Skeletal muscle tissue (tissue), 4 donors: ENCODE results near the gene CDX2. TPM values are rescaled to one million over a fixed set of nuclear protein-coding genes. Genes with fewer than 3 reads are reported as not detected.

Experiments
- H3K27ac ChIP-seq: one replicate; pipeline ENCODE4 v1.7.0; 2013; ENCODE audit warnings: mild to moderate bottlenecking, low read depth, low read length, inconsistent platforms
- H3K27me3 ChIP-seq, 3 donors: one replicate each; pipeline ENCODE4 v1.7.0; 2013; ENCODE audit warnings: low read length in 3 of 3; ENCODE audit not compliant: control insufficient read depth in 3 of 3, insufficient read depth in 3 of 3
- H3K36me3 ChIP-seq, 3 donors: one replicate each; pipeline ENCODE4 v1.7.0; 2013; ENCODE audit warnings: low read length in 3 of 3; ENCODE audit not compliant: control insufficient read depth in 3 of 3, insufficient read depth in 3 of 3
- H3K4me1 ChIP-seq, 3 donors: one replicate each; pipeline ENCODE4 v1.7.0; 2013; ENCODE audit warnings: low read length in 3 of 3, mild to moderate bottlenecking in 3 of 3; ENCODE audit not compliant: control insufficient read depth in 3 of 3, insufficient read depth in 3 of 3
- H3K4me3 ChIP-seq, 3 donors: one replicate each; pipeline ENCODE4 v1.7.0; 2013; ENCODE audit warnings: low read length in 3 of 3
- H3K9ac ChIP-seq, 3 donors: one replicate each; pipeline ENCODE4 v1.7.0; 2013; ENCODE audit warnings: low read length in 3 of 3, mild to moderate bottlenecking in 3 of 3, moderate library complexity in 2 of 3, low read depth in 1 of 3
- H3K9me3 ChIP-seq, 3 donors: one replicate each; pipeline ENCODE4 v1.7.0; 2013; ENCODE audit warnings: low read length in 3 of 3; ENCODE audit not compliant: control insufficient read depth in 3 of 3
- total RNA-seq: library from RNA; depleted of rRNA; stranded (reverse); fragments of >200 nt; gene quantifications from one replicate; pipeline ENCODE4 v1.2.3, GENCODE V29; 2014
- donor health status: Osteomylitis.

The CDX2 gene
- total RNA-seq, 1 donor from 2014 or later: not detected

DNA sequence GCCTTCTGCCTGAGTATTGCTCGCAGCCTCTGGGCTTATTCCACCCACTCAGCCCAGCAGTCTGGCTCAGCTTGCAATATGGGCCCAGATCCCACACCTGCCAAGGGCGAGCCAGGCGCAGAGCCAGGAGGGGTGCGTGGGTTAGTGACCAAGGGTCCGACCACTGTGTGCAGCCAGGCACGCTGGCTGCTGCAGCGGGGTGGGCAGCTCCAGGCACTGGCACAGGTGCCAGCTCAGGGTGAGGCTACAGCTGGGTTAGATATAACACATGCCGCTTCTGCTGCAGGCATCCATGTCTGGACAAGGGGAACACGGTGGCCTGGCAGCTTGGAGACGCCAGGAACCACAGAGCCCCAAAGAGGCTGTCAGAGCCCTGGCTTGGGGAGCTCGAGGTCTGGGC, 31.9 kb upstream of the CDX2 start:
- Histone ChIP-seq H3K27ac (no peak overlapping the region), H3K9ac (no peak overlapping the region), H3K27me3 (no peaks in the 10 kb centered on the region)

DNA sequence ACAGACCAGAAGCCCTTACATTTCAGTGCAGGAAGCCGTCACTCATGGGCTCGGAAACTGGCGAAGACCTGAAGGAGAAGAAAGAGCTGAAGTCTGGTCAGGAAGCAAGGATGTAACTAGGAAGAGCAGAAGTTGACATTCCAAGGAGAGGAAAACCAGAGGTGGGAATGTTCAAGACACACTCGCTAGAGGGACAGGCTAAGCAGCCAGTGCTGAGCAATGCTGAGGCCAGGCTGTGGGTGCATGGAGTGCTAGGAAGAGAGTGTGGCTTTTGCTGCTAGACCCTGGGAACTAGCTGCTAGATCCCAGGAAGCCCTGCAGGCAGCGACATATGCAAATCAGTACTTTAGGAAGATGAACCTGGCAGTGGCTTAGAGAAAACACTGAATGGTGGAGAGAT, 31.5 kb upstream of the CDX2 start:
- Histone ChIP-seq H3K27ac (no peak overlapping the region), H3K9ac (no peak overlapping the region), H3K27me3 (no peaks in the 10 kb centered on the region), H3K9me3 (no peaks in the 10 kb centered on the region), H3K4me1 (no peaks in the 10 kb centered on the region), H3K4me3 (no peak overlapping the region), H3K36me3 (no peaks in the 10 kb centered on the region)

More for the DNA sequence above, 31.9 kb upstream of the CDX2 start:
- Histone ChIP-seq H3K9me3 (no peaks in the 10 kb centered on the region), H3K36me3 (no peaks in the 10 kb centered on the region), H3K4me3 (no peak overlapping the region), H3K4me1 (no peaks in the 10 kb centered on the region)

DNA sequence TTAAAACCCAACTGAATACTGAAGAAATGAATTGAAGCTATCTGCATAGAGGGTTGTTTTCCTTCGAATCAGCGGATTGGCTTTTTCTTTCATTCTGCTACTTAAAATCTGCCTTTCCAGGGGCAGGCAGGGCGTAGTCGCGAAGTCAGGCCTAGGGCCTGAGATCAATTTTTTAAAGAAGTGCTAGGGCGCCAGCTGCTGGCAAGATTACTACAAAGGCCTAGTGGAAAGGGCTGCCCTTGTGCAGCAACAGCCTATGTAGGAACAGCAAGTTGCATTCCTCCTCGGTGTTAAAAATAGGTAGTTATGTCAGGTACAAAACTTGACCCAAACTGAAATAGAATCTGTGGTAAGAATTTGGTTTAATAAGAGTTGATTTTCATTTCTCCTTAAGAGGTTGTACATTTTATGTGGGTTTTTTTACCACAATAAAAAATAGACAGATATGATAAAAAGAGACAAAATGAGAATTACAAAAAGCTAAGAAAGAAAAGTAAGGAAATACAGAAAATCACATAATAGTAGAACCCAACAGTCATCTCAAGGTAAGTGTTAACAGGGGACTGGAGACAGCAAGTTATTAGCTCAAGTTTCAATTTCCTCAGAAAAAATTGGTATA, 28.9 kb upstream of the CDX2 start:
- Histone ChIP-seq H3K9me3 (no peaks in the 10 kb centered on the region), H3K4me3 (no peak overlapping the region), H3K27ac (no peak overlapping the region), H3K4me1 (no peaks in the 10 kb centered on the region), H3K9ac (no peak overlapping the region), H3K27me3 (no peaks in the 10 kb centered on the region), H3K36me3 (no peaks in the 10 kb centered on the region)

DNA sequence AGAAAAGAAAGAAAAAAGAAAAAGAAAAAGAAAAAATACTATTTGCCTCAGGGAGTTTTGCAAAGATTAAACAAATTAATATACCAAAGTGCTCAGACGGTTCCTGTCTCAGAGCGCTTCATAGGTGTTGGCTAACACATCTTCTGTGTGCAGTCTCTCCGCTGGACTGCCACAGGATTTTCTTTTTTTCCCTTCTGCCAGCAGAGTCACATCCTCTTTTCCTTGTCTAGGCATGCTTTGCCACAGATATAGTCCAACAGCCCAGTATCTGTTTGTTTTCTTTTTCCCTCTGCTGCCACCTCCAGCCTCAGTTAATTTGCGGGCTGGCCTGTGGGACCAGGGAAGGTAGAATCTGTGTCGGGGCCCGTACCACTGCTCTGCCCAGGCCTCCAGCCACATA, 22.8 kb upstream of the CDX2 start:
- H3K27me3 ChIP-seq: peaks cover 3 to 20% (median 16%) of the 10 kb centered on the region in 3 donors
- H3K4me3 ChIP-seq: no peak overlapping the region
- no peaks in the 10 kb centered on the region for H3K9me3 ChIP-seq
- no peak overlapping the region for H3K27ac ChIP-seq
- no peaks in the 10 kb centered on the region for H3K36me3 ChIP-seq
- no peaks in the 10 kb centered on the region for H3K4me1 ChIP-seq
- no peak overlapping the region for H3K9ac ChIP-seq

DNA sequence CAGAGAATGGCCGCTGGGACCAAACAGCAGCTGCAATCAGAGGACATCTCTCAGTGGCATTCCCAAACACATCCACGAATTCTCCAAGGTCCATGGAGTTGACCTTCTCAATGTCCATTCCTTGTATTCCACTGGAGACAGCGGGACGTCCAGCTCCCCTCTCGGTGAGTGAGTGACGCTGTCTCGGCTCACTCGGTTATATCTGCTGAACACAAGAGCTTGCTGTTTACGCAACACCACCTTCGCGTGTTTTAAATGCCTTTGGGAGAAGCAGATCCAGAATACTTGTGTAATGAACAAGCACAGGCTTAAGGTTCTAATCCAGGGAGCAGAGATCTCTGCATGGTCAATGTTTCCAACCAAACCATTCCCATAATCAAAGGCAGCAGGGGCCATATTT, 19.4 kb upstream of the CDX2 start, which contains the start of gene URAD:
URAD (minus strand) TSS at position 174 of the 400 bp plus-strand sequence; CDS start at position 118, 56 bp downstream.
- H3K9ac ChIP-seq: no peak within 1 kb of the TSS
- no peak within 1 kb of the TSS for H3K27ac ChIP-seq
- no peaks in the 10 kb centered on the region for H3K4me1 ChIP-seq
- no peaks in the 10 kb centered on the region for H3K9me3 ChIP-seq
- H3K4me3 ChIP-seq: no peak within 1 kb of the TSS
- no peaks in the 10 kb centered on the region for H3K36me3 ChIP-seq
- peaks cover 13 to 33% (median 30%) of the 10 kb centered on the region in 3 donors for H3K27me3 ChIP-seq

DNA sequence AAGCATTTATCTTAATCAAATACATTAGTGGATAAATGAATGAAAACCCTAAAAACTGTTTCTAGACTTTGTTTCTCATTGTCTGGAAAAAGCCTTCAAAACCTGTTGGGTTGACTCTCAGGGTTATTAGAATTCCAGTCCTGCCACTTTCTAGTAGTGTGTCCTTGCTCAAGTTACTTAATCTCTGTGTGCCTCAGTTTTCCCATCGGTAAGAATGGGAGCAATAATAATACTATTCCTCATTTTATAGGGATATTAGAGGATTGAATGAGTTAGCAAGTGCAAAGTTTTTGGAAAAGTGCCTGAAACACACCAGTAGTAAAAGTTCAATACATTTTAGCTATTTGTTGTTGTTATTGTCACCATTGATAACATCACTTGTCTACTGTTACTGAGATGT, 16.5 kb upstream of the CDX2 start:
- Histone ChIP-seq H3K36me3 (no peaks in the 10 kb centered on the region), H3K4me1 (no peaks in the 10 kb centered on the region), H3K4me3 (no peak overlapping the region), H3K27ac (no peak overlapping the region), H3K9me3 (no peaks in the 10 kb centered on the region), H3K27me3 (peaks cover 41 to 61% (median 59%) of the 10 kb centered on the region in 3 donors), H3K9ac (no peak overlapping the region)

DNA sequence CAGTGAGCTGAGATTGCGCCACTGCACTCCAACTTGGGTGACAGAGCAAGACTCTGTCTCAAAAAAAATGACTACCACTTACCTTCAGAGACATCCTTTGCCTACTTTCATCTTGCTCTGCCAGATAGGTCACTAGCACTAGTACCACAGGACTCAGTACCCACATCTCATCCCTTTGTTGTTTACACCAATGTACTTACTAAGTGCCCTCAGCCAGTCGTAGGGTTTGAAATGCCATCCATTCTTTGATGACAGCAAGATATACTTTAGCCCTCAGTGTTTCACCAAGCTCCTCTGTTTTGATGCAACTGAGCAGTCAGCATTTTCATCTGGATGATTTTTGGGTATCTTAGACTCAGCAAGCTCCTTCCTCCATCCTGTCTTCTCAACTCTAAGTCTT, 13.2 kb upstream of the CDX2 start:
- no peak overlapping the region for H3K9ac ChIP-seq
- peaks cover 69 to 79% (median 76%) of the 10 kb centered on the region in 3 donors for H3K27me3 ChIP-seq
- no peaks in the 10 kb centered on the region for H3K36me3 ChIP-seq
- H3K4me1 ChIP-seq: peaks cover 3 to 16% (median 8%) of the 10 kb centered on the region in 3 donors
- H3K4me3 ChIP-seq: no peak overlapping the region
- H3K9me3 ChIP-seq: no peaks in the 10 kb centered on the region
- no peak overlapping the region for H3K27ac ChIP-seq

DNA sequence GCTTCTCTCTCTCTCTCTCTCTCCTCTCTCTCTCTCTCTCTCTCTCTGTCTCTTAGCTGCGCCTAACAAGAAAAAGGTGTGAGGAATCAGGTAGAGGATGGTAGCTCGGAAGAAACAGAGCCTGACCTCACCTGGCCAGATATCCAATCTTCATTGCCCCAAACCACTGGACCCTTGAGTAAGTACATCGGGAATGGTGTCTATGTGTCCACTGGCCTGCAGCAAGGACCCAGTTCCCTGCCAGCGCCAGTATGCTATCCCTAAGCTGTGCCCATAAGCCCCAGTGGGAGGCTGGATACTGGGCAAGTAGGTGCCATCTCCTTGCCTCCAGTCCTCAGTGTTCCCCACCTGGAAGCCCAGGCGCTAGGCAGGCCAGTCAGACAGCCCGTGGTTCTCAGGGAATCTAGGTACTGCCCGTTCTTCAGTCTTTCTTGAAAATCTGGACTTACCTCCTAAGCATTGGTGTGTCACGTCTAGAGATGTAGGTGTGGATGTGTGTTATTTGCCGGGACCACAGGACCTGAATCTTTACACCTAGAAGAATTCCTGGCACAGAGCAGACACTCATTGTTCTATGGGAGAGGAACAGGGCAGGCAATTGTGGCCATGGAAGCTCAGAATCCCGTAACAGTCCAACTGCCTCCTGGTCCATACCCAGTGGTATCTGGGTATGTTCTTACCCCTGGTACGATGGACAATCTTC, 12.0 kb upstream of the CDX2 start:
- Histone ChIP-seq H3K9ac (no peak overlapping the region), H3K27me3 (peaks cover 75 to 82% (median 76%) of the 10 kb centered on the region in 3 donors), H3K27ac (no peak overlapping the region), H3K9me3 (no peaks in the 10 kb centered on the region), H3K36me3 (no peaks in the 10 kb centered on the region), H3K4me1 (peaks cover 3 to 16% (median 8%) of the 10 kb centered on the region in 3 donors), H3K4me3 (no peak overlapping the region)

DNA sequence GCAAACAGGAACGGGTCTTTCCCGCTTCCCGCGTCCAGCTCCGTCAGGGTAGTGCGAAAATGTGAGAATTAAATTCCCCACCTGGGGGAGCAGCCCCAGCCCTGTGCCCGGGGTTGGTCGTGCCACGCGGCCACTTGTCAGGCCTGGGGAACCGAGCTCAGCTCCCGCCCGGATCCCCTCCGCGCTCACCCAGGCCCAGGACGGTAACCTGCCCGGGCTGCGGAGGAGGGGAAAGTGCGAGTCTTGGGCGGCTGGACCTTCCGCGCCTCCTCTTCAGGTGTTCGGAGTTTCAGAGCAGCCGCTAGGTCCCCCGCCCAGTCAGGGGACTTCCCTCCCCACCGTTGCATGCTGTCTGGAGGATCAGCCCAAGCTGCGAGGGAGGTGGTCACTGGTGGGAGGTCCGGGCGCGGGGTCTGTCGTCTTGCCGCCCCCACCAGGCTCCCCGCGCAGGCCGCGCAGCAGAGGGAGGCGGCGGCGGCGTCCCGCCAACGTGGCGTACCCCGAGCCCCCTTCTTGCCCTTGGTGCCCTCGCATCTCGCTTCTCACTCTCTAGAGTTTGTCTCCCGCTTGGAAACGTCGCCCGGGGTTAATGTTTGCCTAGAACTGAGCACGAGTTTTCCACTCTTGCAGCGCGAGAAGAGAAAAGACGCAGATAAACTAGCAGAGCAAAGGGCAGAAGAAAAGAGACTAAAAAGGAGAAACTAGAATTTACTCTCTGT, 11.3 kb upstream of the CDX2 start:
- no peak overlapping the region for H3K4me3 ChIP-seq
- peaks cover 78 to 85% (median 84%) of the 10 kb centered on the region in 3 donors for H3K27me3 ChIP-seq
- H3K9ac ChIP-seq: no peak overlapping the region
- no peaks in the 10 kb centered on the region for H3K36me3 ChIP-seq
- no peak overlapping the region for H3K27ac ChIP-seq
- H3K9me3 ChIP-seq: no peaks in the 10 kb centered on the region
- peaks cover 3 to 16% (median 14%) of the 10 kb centered on the region in 3 donors for H3K4me1 ChIP-seq
